Measurements from ENCODE around the gene CTNND2.

GRCh38 chr5:10923310-10923709, 980.9 kb downstream of the CTNND2 start:
- TF ChIP-seq POLR2A (IDR thresholded peaks at IDR 0.05) (no peak), CTCF (IDR thresholded peaks at IDR 0.05 in 4 of 5, conservative IDR thresholded peaks at IDR 0.05 in 1 of 5) (no peak)
